Gastrocnemius medialis (tissue), 4 donors: ENCODE measurements around the gene PARP11. TPM values are rescaled to one million over a fixed set of nuclear protein-coding genes. Genes with fewer than 3 reads are reported as not detected.

ENCODE experiments used
- ATAC-seq, 2 donors: fragments of 150-250 bp; one replicate each; pipeline ENCODE4 v1.9.1; 2016
- DNase-seq, 2 donors: peaks; one replicate each; pipeline ENCODE4 v3.0.0-alpha.2; 2019
- H3K27ac ChIP-seq, 4 donors: fragments of 200-600 bp; sonication (generic); 1 replicate in 1 of 4; 2 replicates in 3 of 4; pipeline ENCODE4 v1.5.1; 2016 to 2018; ENCODE audit warnings: mild to moderate bottlenecking in 2 of 4, moderate library complexity in 1 of 4
- H3K27me3 ChIP-seq, 3 donors: fragments of 200-600 bp; sonication (generic) in 2 of 3; 1 replicate in 1 of 3; 2 replicates in 2 of 3; pipeline versions ENCODE4 v1.5.1 to v1.6.0; 2016 to 2019; ENCODE audit warnings: mild to moderate bottlenecking in 1 of 3, moderate library complexity in 1 of 3
- H3K36me3 ChIP-seq, 2 donors: fragments of 200-600 bp; sonication (generic) in 1 of 2; one replicate each; pipeline ENCODE4 v1.5.1; 2017 to 2018
- H3K4me1 ChIP-seq, 2 donors: fragments of 200-600 bp; sonication (generic) in 1 of 2; one replicate each; pipeline ENCODE4 v1.5.1; 2016 to 2017; ENCODE audit warnings: mild to moderate bottlenecking in 2 of 2
- H3K4me3 ChIP-seq, 4 donors: fragments of 200-600 bp; sonication (generic) in 3 of 4; 1 replicate in 1 of 4; 2 replicates in 3 of 4; pipeline ENCODE4 v1.5.1; 2016 to 2019; ENCODE audit warnings: mild to moderate bottlenecking in 2 of 4
- H3K9me3 ChIP-seq, 3 donors: fragments of 200-600 bp; sonication (generic) in 2 of 3; 1 replicate in 1 of 3; 2 replicates in 2 of 3; pipeline ENCODE4 v1.5.1; 2016 to 2019
- POLR2A ChIP-seq, 2 donors: fragments of 450-650 bp; IDR thresholded peaks; one replicate each; pipeline ENCODE4 v1.6.1; 2017; ENCODE audit warnings: antibody characterized with exemption in 2 of 2, mild to moderate bottlenecking in 2 of 2, moderate library complexity in 2 of 2
- in situ Hi-C, 4 donors: fragments of 200-750 bp; cut with MboI; loops; one replicate each; pipeline versions ENCODE4 v1.15.0 to v1.8.0; 2017; ENCODE audit warnings: low sequenced_read_pairs in 4 of 4
- intact Hi-C: fragments of 100-400 bp; cut with DNase I; formaldehyde crosslinking; loops from one replicate; pipeline ENCODE4 v1.15.1; 2023; ENCODE audit warnings: low total_unique reads
- total RNA-seq, 4 donors: library from RNA; depleted of rRNA; stranded (reverse); fragments of >200 nt; gene quantifications; one replicate each; pipeline versions ENCODE4 v1.1.0 to v1.2.3, GENCODE V29; 2016
- TF ChIP-seq, protein P1 (sequence below), 5 experiments: fragments of 450-650 bp in 3 of 5; fragments of 200-600 bp in 2 of 5; sonication (generic) in 2 of 5; IDR thresholded peaks in 4 of 5; conservative IDR thresholded peaks in 1 of 5; 1 replicate in 4 of 5; 2 replicates in 1 of 5; pipeline ENCODE4 v1.5.1; 2016 to 2019; ENCODE audit warnings: antibody characterized with exemption in 5 of 5, mild to moderate bottlenecking in 3 of 5, moderate library complexity in 3 of 5

The PARP11 gene
- total RNA-seq, 4 donors from 2014 or later, result 0.53 to 2.4 (median 1.2) TPM

DNA sequence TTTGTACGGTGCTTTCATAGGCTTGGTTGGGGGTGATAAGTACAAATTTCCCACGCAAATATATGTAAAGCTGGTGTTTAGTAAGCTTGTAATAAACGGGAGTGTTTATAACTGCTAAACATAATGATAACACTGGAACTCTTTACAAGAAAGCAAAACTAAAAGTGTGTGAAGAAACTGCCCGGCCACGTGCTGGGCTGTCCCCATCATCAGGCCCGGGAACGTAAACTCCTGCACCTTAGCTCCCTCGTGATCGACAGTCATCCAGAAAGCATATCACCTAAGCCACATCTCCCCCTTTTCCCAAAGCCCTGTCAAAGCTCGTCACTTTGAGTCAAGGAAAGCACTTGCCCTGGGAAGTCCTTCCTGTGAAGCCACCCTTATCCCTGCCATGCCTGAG is 18.0 kb upstream of the PARP11 start:
- Histone ChIP-seq H3K27ac (no peak overlapping the region), H3K4me1 (no peaks in the 10 kb centered on the region), H3K27me3 (peaks cover 0 to 3% (median 0%) of the 10 kb centered on the region in 3 donors), H3K36me3 (no peaks in the 10 kb centered on the region), H3K4me3 (no peak overlapping the region), H3K9me3 (no peaks in the 10 kb centered on the region)
- in situ Hi-C loops (loop anchor here in 1 of 4 donors (10.0 kb wide), 1 partner anchor 384 kb away; the partner anchor contains the start of gene CCND2), intact Hi-C loops (no loop called here)
- TF ChIP-seq POLR2A (IDR thresholded peaks at IDR 0.05), result no peak
- TF ChIP-seq, protein P1, sequence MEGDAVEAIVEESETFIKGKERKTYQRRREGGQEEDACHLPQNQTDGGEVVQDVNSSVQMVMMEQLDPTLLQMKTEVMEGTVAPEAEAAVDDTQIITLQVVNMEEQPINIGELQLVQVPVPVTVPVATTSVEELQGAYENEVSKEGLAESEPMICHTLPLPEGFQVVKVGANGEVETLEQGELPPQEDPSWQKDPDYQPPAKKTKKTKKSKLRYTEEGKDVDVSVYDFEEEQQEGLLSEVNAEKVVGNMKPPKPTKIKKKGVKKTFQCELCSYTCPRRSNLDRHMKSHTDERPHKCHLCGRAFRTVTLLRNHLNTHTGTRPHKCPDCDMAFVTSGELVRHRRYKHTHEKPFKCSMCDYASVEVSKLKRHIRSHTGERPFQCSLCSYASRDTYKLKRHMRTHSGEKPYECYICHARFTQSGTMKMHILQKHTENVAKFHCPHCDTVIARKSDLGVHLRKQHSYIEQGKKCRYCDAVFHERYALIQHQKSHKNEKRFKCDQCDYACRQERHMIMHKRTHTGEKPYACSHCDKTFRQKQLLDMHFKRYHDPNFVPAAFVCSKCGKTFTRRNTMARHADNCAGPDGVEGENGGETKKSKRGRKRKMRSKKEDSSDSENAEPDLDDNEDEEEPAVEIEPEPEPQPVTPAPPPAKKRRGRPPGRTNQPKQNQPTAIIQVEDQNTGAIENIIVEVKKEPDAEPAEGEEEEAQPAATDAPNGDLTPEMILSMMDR (IDR thresholded peaks at IDR 0.05 in 4 of 5, conservative IDR thresholded peaks at IDR 0.05 in 1 of 5), result no peak
- no peak for ATAC-seq
- no peak for DNase-seq

GRCh38 chr12:3888659-3889058 is 15.5 kb upstream of the PARP11 start:
- H3K27ac ChIP-seq, result no peak overlapping the region
- no peaks in the 10 kb centered on the region for H3K9me3 ChIP-seq
- peaks cover 0 to 3% of the 10 kb centered on the region in 2 donors for H3K4me1 ChIP-seq
- TF ChIP-seq, protein P1 (IDR thresholded peaks at IDR 0.05 in 4 of 5, conservative IDR thresholded peaks at IDR 0.05 in 1 of 5), result no peak
- TF ChIP-seq POLR2A (IDR thresholded peaks at IDR 0.05), result no peak
- in situ Hi-C loops (loop anchor here (5.0 to 10.0 kb wide), 4 partner anchors 146 to 389 kb away; no protein-coding TSS in a partner anchor), intact Hi-C loops (no loop called here)
- ATAC-seq (no peak), DNase-seq (no peak)
- H3K36me3 ChIP-seq, result no peaks in the 10 kb centered on the region
- peaks cover 0 to 3% (median 0%) of the 10 kb centered on the region in 3 donors for H3K27me3 ChIP-seq
- H3K4me3 ChIP-seq, result no peak overlapping the region

DNA sequence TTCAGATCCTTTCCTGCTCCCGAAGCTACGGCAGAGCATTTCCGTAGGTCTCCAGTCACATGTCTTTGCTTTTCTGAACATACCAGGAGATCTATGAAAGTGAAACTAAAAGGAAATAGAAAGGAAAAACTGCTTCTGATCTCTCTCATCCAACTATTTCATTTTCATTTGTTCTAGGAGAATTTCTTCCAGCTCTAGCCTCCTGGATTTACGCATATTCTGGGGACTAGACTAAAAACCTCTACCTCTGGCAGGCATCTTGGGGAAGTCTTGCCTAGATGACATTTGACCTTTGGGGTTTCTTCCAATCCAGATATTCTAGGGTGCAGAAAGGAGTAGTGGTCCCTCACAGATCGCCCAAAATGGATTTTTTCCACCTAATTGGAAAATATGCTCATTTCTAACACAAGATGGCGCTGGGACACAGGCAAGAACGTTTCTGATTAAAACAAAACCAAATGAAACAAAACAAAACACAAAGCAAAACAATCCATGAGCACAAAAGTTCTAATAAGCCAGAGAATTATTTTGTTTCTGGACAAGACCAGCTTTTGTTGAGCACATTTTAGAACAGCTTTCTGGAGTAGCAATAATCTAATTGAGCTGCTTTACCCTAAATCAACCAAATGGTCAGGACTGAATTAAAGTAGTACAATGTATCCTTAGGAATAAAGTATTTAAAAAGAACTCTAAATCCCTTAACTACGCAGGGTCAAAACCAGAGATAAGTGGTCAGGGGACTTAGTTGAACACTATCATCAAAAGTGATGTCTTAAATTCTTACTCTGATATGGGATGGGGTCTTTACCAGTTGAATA is 12.3 kb upstream of the PARP11 start:
- Histone ChIP-seq H3K27ac (peak overlapping the region in 3 of 4 donors; percentile 36 to 43 (median 40)), H3K4me1 (peaks cover 0 to 3% of the 10 kb centered on the region in 2 donors), H3K9me3 (no peaks in the 10 kb centered on the region), H3K27me3 (peaks cover 0 to 11% (median 6%) of the 10 kb centered on the region in 3 donors), H3K4me3 (peak overlapping the region in 3 of 4 donors; percentile 11 to 31 (median 17)), H3K36me3 (no peaks in the 10 kb centered on the region)
- TF ChIP-seq, protein P1 (IDR thresholded peaks at IDR 0.05 in 4 of 5, conservative IDR thresholded peaks at IDR 0.05 in 1 of 5), result peak; percentile 65 to 80 (median 78)
- no peak for TF ChIP-seq POLR2A (IDR thresholded peaks at IDR 0.05)
- in situ Hi-C loops, result loop anchor here (5.0 to 10.0 kb wide), 4 partner anchors 149 to 392 kb away; no protein-coding TSS in a partner anchor
- DNase-seq (no peak), ATAC-seq (peak in 1 of 2 donors; percentile 30)
- intact Hi-C loops, result loop anchor here (1.0 kb wide), 2 partner anchors 152 to 392 kb away; no protein-coding TSS in a partner anchor

DNA sequence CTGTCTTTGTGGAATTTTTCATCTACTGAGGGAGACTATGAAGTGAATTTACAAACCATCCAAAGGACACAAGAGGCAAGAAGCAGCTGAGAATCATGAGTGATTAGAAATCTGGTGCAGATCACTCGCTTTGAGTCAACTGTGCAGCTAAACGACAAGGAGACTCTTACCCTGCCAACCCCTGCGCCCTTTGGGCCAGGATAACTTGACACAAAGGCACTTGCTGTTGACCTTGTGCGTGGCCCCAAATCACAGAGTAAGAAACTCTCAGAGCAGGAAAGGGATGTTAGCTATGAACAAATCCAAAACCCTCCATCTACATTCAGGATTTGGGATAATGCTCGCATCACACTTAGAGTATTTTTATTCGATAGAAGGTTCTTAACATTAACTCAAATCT is 11.5 kb upstream of the PARP11 start:
- Histone ChIP-seq H3K9me3 (no peaks in the 10 kb centered on the region), H3K4me1 (peaks cover 0 to 3% of the 10 kb centered on the region in 2 donors), H3K36me3 (no peaks in the 10 kb centered on the region), H3K27me3 (peaks cover 0 to 16% (median 6%) of the 10 kb centered on the region in 3 donors), H3K27ac (peak overlapping the region in 1 of 4 donors; percentile 40), H3K4me3 (no peak overlapping the region)
- intact Hi-C loops, result loop anchor here (1.0 kb wide), 2 partner anchors 153 to 393 kb away; no protein-coding TSS in a partner anchor
- in situ Hi-C loops, result loop anchor here (5.0 to 10.0 kb wide), 4 partner anchors 150 to 393 kb away; no protein-coding TSS in a partner anchor
- DNase-seq (no peak), ATAC-seq (no peak)
- TF ChIP-seq POLR2A (IDR thresholded peaks at IDR 0.05), result no peak
- TF ChIP-seq, protein P1 (IDR thresholded peaks at IDR 0.05 in 4 of 5, conservative IDR thresholded peaks at IDR 0.05 in 1 of 5), result no peak
